SKM-1 (cell line): ENCODE measurements around the gene DZIP3.
"Not testable (repeated sequence)": the region's sequence is repeated elsewhere in the genome, so short reads cannot be mapped to it uniquely, and the experiment has no call there.

Source experiments
- DNase-seq: peaks from one replicate; lab custom pipeline; 2025; ENCODE audit not compliant: unreplicated experiment; lab: John Stamatoyannopoulos, UW

The DZIP3 gene

DNA sequence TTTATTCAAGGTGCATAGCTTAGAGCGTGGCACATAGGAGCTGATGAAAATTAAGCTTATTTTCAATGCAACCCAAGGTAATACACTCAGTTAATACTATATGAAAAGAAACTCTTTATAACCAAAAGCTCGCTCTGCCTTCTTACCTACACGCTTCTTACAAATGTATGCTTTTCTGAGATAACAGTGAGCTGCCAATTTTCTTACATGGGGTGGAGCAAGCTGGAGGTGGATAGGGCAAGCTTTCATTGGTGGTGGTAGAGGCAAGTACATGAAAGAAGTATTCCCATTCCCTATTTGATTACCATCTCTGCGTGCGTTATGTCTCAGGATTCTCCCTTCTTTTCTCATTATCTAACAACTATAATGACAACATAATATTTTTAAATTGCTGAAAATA lies 8.9 kb downstream of the DZIP3 start:
- DNase-seq: no peak

DNA sequence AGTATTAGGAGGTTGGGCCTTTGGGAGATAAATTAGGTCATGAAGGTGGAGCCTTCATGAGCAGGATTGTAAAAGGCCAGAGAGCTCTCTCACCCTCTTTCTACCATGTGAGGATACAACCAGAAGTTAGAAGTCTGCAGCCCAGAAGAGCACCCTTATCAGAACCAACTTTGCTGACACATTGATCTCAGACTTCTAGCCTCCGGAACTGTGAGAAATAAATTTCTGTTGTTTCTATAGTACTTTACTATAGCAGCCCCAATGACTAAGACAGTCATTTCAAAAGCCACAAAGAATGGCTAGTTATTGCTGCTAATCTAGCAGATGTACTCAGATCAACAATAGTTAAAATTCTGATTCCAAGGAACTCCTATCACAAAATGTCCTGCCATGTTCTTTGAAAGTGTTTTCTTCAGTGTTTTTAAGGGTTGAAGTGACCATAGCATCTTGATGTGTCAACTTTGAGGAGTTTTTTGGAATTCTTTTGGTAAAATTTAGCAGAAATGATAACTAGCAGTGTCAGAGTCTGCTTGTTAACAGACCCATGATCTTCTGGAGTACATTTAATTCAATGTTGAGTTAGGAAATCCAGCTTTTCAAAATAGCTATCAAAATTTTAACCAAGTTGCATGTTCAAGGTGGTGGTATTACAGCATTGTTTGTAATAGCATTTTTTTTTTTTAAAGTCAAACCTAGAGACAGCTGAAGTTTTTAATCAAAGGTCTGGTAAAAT lies 10.3 kb downstream of the DZIP3 start:
- no peak for DNase-seq

DNA sequence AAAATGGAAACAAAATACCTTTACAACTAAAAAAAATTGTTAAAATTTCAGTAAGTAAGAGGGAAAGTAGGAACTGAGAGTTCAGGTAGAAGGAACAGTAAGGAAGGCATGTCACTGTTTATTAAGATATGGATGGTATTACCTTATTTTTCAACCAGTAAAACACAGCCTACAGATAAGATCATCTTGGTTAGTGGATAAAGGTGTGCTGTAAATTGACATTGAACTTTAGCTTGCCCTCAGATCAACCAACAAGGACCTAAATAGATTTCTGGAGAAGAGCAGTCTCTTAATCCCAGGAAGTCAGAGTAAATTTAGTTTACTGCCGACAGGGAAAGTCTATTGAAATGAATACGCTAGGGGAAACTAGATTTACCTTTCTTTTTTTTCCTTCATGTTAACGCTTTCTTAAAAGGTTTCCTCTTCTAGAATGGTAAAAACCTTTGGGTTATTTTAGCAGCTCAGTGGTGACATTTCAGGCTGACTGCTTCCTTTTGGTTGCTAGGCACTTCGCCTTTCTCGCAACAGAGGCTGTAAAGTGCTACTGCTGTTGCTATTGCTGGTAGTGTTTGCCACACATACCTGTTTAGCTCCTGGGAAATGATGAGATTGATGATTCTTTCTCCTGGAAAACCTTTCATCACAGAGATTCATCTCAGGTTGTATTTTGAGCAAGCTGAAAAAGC lies 12.9 kb downstream of the DZIP3 start:
- DNase-seq: no peak

DNA sequence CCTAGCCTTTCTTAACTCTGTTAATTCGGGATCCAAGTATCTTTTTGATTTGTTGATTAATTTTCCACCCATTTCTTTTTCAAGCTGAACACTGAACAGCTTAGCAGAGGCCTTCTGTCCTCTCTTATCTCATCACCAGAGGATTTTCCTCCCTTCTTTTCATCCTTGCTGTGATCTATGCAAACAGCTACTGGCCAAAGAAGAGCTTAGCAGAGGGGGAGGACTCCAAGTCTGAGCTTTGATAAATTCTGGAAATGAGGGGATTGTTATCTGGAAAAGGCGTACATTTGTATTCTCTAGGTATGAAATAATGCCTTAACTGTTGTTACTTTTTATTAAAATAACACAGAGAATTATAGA lies 13.4 kb downstream of the DZIP3 start:
- no peak for DNase-seq

DNA sequence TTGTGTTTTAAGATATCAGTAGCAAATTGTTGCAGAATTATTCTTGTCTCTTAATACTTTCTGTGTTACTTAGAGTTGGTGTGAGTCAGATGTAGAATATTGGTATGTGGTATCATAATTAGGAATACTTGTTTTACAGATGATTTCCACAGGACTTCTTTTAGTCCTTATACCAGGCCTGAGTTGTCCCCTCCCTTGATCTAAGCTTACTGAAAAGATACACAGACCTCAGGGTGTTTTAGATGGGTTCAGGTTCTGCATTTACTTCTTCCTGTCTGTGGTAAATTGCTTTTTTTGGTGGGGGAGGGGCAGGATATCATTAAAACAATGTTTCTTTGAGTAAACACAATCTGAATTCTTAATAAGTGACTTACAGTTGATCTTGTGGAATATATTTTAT lies 14.2 kb downstream of the DZIP3 start:
- no peak for DNase-seq

DNA sequence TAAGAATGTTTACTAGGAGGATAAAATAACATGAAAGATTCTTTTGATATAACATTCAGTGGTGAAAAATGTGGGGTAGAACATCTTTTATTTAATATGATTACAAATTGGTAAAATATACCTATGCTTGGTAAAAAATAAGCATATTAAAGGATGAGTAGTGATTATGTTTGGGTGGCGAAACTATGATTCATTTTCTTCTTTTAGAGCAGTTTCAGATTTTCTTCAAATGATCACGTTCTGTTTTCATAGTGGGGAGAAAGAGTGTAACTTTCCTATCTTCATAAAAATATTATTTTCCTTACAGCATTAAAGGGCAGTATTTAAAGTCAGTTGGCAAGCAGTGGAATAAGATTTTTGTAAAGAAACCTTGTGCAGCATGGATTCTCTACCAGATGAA lies 15.5 kb downstream of the DZIP3 start:
- no peak for DNase-seq

DNA sequence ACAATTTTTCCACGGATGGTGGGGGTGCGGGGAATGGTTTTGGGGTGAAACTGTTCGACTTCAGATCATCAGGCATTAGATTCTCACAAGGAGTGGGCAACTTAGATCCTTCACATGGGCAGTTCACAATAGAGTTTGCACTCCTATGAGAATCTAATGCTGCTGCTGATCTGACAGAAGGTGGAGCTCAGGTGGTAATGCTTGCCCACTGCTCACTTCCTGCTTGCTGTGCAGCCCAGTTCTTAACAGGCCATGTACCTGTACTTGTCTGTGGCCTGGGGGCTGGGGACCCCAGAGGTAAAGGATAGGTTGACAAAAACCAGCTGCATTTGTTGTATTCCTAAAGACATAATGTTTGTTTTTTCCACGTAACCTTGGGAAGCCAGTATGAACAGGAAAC lies 16.0 kb downstream of the DZIP3 start:
- DNase-seq: no peak

DNA sequence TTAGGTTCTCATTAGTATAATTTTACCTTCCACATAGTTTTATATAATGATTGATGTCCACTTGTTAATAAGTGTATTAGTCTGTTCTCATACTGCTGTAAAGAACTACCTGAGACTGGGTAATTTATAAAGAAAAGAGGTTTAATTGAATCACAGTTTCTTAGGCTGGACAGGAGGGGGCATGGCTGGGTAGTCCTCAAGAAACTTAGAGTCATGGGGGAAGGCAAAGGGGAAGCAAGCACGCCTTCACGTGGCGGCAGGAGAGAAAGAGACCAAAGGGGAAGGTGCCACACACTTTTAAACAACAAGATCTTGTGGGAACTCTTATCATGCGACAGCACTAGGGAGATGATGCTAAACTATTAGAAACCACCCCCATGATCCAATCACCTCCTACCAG lies 19.2 kb downstream of the DZIP3 start:
- no peak for DNase-seq

DNA sequence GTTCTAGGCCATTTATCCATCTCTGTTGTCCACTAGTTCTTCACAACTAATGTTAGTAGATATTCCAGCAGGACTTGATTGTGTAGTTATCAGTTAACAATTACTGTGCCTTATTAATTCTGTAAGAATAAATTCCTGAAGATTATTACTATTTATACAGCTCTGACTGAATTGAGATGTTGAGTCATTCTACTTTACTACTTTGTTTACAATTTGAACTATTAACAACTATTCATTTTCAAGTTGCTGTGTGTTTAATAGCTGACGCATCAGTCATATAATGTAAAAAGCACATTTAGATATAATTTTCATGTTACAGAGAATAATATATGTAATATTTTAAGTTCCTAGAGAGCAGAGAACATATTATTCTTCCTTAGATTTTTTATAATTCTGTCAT lies 21.1 kb downstream of the DZIP3 start:
- no peak for DNase-seq

DNA sequence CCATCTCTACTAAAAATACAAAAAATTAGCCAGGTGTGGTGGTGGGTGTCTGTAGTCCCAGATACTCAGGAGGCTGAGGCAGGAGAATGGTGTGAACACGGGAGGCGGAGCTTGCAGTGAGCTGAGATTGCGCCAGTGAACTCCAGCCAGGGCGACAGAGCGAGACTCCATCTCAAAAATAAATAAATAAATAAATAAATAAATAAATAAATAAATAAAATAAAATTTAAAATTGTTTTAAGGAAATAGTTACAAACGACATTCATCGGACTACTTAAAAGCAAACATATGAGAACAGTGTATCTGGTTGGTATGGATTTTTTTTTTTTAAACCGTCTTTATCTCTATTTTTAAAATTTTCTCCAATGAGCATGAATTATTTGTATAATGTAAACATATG lies 26.6 kb downstream of the DZIP3 start:
- not testable (repeated sequence) for DNase-seq

DNA sequence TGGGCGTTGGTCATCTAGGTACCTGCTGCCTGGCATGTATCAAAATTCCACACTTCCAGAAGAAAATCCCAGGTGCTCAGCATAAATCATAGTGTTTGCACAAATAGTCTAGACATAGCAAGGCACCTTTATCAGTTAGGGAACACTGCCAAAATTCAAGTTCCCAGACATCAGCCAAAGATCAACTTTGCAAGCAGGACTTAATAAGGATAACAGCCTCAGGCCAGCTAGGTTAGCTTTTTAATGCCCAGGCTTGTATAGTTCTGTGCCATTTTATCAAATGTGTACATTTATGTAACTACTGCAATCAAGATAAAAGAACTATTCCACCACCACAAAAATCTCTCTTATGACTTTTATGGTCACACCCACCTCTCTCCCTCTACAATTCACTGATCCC lies 30.7 kb downstream of the DZIP3 start:
- no peak for DNase-seq

DNA sequence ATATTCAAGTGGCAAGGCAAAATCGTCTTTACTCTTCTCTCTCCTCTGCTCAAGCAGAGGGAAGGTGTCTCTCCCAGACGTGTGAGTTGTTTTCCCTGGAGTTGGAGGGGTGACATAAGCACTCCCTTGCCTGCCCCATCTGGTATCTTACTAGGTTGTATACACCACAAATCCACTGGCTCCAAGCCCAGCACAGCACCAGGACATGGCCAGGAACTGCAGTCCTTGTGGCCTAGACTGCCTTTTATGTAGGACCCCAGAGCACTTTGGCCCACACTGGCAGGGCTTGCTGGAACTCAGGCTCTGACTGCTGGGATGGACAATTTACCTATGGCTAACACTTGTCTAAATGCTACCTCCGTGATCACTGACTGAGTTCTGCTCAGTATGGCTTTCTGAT lies 34.0 kb downstream of the DZIP3 start:
- no peak for DNase-seq

DNA sequence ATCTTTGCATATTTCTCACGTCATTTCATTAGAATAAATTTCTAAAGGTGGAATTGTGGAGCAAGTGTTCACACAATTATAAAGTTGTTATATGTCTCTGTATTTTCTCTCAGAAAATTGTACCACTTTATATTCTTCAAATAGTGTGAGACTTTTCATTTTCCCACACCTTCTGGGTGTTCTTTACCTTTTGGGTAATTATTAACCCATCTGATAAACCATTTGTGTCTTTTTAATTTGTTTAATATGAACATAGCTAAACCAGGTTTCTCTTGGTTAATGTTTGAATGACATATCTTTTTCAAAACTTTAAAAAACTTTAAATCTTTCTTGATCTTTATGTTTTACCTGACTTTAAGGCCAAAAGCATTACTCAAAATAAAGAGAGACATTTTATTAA lies 40.5 kb downstream of the DZIP3 start:
- DNase-seq: no peak

DNA sequence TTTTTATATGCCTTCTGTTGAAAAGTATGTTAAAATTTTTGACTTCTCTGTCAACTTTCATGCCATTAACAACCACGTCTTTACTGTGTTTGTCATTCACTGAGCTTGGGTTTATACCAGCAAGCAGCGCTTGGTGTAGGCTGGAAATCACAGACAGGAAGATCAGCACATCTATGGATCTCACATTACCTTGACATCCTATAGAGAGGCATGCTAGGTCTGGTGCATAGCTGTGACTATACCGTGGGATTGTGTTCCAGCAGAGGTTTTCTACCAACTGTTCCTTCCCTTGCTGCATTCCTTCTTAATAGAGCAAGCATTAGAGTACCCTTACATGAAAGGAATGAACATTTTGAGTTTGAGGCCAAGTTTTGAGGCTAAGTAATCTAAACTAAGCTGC lies 53.0 kb downstream of the DZIP3 start:
- DNase-seq: no peak

DNA sequence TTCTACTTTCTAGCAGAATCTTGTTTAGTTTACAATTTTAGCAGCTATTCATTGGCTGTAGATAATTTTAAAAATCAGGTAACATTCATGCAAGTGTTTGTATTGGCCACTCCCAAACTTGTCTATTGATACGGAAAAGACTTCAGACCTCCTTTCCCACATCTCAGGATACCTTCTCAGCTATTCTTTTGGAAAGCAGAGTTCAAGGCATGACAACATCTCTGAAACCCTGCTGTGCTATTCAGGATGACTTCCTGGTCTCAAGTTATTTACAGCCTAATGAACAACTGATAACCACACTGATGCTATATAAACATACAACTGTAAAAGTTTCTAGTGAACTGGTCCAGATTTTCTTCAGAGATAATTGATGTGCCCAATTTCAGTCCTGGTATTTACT lies 55.8 kb downstream of the DZIP3 start:
- no peak for DNase-seq

DNA sequence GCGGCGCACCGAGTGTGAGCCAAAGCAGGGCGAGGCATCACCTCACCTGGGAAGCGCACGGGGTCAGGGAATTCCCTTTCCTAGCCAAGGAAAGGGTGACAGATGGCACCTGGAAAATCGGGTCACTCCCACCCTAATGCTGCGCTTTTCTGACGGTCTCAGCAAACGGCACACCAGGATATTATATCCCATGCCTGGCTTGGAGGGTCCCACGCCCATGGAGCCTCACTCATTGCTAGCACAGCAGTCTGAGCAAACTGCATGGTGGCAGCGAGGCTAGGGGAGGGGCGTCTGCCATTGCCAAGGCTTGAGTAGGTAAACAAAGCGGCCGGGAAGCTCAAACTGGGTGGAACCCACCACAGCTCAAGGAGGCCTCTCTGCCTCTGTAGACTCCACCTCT lies 66.1 kb downstream of the DZIP3 start:
- DNase-seq: not testable (repeated sequence)

DNA sequence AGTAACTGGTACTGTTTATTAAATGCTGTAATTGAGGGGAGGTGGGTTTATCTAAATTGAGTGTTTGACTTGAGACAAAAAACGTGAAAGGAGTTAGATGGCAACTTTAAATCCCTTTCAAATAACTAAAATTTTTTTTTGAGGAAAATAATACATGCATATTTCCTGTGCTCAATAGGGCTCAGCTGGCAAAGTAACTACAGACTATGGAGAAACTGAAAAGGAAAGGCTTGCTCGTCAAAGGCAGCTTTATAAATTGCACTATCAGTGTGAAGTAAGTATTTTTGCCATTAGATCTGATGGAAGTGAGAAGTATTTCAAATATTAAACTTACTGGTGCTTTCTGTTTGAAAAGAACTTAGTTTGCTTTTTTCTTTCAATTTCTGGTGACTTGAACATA lies 72.2 kb downstream of the DZIP3 start:
- no peak for DNase-seq

DNA sequence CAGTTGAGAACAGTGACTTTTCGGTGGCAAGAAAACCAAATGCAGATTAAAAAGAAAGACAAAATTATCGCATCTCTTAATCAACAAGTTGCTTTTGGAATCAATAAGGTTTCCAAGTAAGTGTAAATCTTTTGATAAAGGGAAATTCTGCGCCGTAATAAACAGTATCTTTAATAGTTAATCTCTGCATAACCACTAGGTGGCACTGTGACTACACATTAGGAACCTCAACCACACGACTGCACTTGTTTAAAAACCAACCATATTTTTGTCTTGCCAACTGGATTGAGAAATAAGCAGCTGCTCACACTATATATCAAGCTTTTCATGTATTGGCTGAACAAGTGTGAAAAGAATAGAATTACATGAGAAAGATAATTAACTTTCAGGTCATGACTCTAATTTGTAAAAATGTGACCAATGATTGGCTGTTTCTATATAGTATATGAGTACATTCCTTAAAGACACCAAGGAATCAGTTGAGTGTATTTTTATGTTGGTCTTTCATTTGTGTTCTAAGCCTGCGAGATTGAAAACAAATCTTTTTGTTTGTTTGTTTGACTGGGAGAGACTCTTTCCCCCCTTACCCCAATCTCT lies 72.7 kb downstream of the DZIP3 start:
- peak; percentile 38 for DNase-seq

DNA sequence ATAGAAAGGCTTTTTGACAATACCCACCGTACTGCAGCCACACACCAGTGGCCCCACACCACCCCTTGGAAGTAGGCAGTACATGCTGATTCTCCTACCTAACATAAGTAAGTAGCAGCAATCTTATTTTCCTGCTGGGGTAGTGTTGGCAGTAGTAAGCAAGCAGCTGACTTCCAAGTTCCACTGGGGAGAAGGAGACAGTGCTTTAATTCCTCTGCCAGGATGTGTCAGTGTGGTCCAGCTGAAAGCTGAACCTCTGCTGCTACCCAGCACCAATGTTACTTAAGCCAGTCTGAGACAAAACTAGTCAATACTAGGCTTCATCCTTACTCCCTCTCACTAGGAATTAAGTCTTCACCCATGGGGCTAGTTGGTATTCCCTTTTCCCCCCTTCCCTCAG lies 74.7 kb downstream of the DZIP3 start:
- DNase-seq: no peak

DNA sequence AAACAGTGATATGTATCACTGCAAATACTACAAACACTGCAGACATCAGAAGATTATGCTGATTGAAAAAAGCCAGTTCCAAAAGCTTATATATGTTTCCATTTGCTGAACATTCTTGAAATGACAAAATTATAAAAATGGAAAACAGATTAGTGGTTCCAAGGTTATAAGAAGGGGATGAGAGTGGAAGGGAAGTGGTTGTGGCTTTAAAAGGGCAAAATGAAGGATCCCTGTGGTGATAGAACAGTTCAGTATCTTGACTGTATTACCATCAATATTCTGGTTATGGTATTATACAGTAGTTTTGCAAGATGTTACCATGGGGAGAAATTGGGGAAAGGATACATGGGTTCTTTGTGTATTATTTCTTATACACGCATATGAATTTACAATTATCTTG lies 77.8 kb downstream of the DZIP3 start:
- no peak for DNase-seq

DNA sequence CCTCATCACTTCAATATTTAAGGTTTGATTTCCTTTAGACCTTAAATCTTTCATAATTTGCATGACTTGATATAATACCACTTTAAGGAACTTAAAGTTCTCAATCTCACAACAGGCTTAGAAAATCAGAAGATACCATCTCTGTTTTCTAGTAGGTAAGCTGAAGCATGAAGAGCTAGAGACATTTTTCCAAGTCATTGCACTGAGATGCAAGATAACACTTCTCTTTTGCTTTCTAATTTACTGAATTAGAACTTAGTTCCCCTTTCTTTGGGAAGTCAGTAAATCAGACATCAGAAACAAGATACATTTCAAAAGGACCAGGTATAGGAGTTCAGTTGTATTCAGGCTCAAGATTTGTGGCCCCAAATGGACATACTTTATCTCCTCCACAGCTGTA lies 79.7 kb downstream of the DZIP3 start:
- no peak for DNase-seq

DNA sequence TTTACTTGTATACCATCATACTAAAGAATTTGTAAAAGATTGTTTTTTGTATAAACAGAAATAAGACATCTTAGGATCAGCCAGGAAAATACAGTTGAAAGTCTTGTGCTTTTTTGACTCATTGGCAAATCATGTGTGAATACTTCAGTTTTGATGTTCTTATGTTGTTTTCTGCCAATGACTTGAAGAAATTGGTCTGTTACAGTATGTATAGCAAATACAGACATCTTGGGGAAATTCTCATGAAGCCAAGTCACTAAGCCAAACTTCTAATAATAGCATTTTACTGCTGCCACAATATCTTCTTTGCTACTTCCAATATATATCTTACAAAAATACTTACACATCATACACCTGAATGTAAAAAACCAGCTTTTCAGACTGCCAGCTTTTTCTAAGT lies 83.2 kb downstream of the DZIP3 start:
- no peak for DNase-seq
